Right atrium auricular region (tissue), 2 donors: ENCODE results near the gene TFF1. TPM values are rescaled to one million over a fixed set of nuclear protein-coding genes. Genes with fewer than 3 reads are reported as not detected.

ENCODE experiments used
- DNase-seq: peaks from one replicate; pipeline ENCODE4 v3.0.0-alpha.2; 2019; ENCODE audit warnings: low spot score
- H3K27ac ChIP-seq, 2 donors: fragments of 200-600 bp; sonication (generic); 1 replicate in 1 of 2; 2 replicates in 1 of 2; pipeline ENCODE4 v1.5.1; 2016 to 2019
- H3K27me3 ChIP-seq, 2 donors: fragments of 200-600 bp; sonication (generic); one replicate each; pipeline versions ENCODE4 v1.5.1 to v1.6.0; 2017 to 2019
- H3K36me3 ChIP-seq: fragments of 200-600 bp; sonication (generic); one replicate; pipeline ENCODE4 v1.5.1; 2016
- H3K4me1 ChIP-seq, 2 donors: fragments of 200-600 bp; sonication (generic); one replicate each; pipeline versions ENCODE4 v1.5.1 to v1.6.0; 2017 to 2019
- H3K4me3 ChIP-seq, 2 donors: fragments of 200-600 bp; sonication (generic); 1 replicate in 1 of 2; 2 replicates in 1 of 2; pipeline ENCODE4 v1.5.1; 2017 to 2019; ENCODE audit warnings: mild to moderate bottlenecking in 1 of 2, moderate library complexity in 1 of 2
- H3K9me3 ChIP-seq, 2 donors: fragments of 200-600 bp; sonication (generic); one replicate each; pipeline ENCODE4 v1.5.1; 2019
- total RNA-seq, 2 donors: library from RNA; depleted of rRNA; stranded (reverse); fragments of >200 nt; gene quantifications; one replicate each; pipeline ENCODE4 v1.1.0, GENCODE V29; 2016
- TF ChIP-seq, protein P1 (sequence below), 2 donors: fragments of 200-600 bp; sonication (generic); IDR thresholded peaks; one replicate each; pipeline ENCODE4 v1.5.1; 2019; ENCODE audit warnings: antibody characterized with exemption in 2 of 2

TFF1 gene
- total RNA-seq, 2 donors from 2014 or later, result not detected

DNA sequence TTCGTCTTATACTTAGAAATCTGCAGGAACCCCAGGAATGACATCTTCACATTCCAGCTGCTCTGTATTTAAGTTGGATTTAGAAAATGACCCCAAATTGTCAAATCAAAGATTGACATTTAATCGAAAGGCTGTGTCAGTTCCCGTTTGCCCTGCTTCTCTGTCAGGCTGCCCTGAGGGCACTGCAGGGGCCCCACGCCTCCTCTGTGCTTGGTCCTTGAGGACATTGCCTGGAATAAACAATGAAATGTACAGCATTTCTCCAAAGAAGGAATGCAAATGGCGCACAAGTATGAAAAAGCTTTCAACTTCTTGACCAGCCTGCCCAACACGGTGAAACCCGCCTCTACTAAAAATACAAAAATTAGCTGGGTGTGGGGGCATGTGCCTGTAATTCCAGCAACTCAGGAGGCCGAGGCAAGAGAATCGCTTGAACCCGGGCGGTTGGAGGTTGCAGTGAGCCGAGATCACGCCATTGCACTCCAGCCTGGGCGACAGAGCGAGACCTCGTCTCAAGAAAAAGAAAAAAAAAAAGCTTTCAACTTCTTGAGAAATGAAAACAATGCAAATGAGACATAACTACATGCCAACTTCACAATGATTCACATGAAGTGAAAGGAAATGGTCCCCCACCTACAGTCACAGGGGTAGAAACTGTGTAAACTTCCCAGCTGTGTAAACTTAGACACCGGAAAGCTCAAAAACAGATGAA lies 26.6 kb upstream of the TFF1 start:
- Histone ChIP-seq H3K36me3 (no peaks in the 10 kb centered on the region), H3K4me3 (no peak overlapping the region), H3K4me1 (no peaks in the 10 kb centered on the region), H3K9me3 (no peaks in the 10 kb centered on the region), H3K27me3 (no peaks in the 10 kb centered on the region), H3K27ac (no peak overlapping the region)
- TF ChIP-seq, protein P1, sequence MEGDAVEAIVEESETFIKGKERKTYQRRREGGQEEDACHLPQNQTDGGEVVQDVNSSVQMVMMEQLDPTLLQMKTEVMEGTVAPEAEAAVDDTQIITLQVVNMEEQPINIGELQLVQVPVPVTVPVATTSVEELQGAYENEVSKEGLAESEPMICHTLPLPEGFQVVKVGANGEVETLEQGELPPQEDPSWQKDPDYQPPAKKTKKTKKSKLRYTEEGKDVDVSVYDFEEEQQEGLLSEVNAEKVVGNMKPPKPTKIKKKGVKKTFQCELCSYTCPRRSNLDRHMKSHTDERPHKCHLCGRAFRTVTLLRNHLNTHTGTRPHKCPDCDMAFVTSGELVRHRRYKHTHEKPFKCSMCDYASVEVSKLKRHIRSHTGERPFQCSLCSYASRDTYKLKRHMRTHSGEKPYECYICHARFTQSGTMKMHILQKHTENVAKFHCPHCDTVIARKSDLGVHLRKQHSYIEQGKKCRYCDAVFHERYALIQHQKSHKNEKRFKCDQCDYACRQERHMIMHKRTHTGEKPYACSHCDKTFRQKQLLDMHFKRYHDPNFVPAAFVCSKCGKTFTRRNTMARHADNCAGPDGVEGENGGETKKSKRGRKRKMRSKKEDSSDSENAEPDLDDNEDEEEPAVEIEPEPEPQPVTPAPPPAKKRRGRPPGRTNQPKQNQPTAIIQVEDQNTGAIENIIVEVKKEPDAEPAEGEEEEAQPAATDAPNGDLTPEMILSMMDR (IDR thresholded peaks at IDR 0.05), result no peak
- DNase-seq, result no peak

DNA sequence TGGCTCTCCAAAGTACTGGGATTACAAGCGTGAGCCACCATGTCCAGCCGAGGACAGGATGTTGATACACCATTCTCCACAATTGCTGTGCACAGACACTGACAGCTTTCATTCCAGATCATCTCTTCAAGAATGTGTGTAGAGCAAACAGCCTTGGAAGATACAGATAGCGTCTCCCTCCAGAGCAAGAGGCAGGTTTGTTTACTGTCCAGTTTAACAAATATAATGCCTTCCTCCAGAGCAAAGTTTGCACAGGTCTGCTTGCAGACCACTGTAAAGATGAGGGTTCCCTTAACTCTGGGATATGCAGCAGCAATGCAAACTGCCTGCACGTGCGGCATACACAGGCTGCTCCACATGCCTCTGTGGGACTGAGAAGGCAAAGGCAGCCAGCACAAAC lies 25.0 kb upstream of the TFF1 start:
- no peaks in the 10 kb centered on the region for H3K9me3 ChIP-seq
- DNase-seq, result no peak

DNA sequence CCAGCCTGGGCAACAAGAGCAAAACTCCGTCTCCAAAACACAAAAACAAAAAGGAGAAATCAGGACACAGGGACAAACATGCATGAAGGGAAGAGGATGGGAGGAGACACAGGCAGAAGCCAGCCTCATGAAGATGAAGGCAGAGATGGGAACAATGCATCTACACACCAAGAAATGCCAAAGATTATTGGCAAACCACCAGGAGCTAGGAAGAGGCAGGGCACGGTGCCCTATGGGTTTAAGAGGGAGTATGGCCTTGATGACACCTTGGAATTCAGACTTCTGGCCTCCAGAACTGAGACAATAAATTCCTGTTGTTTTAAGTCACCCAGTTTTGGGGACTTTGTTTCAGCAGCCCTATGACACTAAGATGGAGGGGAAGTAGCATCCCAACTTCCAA lies 24.4 kb upstream of the TFF1 start:
- Histone ChIP-seq H3K4me3 (no peak overlapping the region), H3K27ac (no peak overlapping the region), H3K36me3 (no peaks in the 10 kb centered on the region), H3K9me3 (no peaks in the 10 kb centered on the region), H3K27me3 (no peaks in the 10 kb centered on the region), H3K4me1 (no peaks in the 10 kb centered on the region)
- TF ChIP-seq, protein P1 (IDR thresholded peaks at IDR 0.05), result no peak
- no peak for DNase-seq

More for the DNA sequence above, 25.0 kb upstream of the TFF1 start:
- Histone ChIP-seq H3K27ac (no peak overlapping the region), H3K4me3 (no peak overlapping the region), H3K27me3 (no peaks in the 10 kb centered on the region), H3K36me3 (no peaks in the 10 kb centered on the region), H3K4me1 (no peaks in the 10 kb centered on the region)
- TF ChIP-seq, protein P1 (IDR thresholded peaks at IDR 0.05), result no peak

DNA sequence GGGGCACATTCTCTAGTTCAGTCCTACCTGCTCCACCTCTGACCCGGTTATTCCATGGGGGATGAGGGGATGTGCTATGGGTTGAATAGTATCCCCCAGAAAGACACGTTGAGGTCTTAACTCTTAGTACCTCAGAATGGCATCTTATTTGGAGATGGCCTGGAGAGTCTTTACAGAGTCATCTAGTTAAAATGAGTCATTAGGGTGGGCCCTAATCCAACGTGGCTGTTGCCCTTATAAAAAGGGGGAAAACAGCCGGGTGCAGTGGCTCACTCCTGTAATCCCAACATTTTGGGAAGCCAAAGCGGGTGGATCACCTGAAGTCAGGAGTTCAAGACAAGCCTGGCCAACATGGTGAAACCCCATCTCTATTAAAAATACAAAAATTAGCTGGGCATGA lies 23.9 kb upstream of the TFF1 start:
- Histone ChIP-seq H3K27me3 (no peaks in the 10 kb centered on the region), H3K9me3 (no peaks in the 10 kb centered on the region), H3K27ac (no peak overlapping the region), H3K4me1 (no peaks in the 10 kb centered on the region), H3K4me3 (no peak overlapping the region), H3K36me3 (no peaks in the 10 kb centered on the region)
- no peak for DNase-seq
- TF ChIP-seq, protein P1 (IDR thresholded peaks at IDR 0.05), result no peak

DNA sequence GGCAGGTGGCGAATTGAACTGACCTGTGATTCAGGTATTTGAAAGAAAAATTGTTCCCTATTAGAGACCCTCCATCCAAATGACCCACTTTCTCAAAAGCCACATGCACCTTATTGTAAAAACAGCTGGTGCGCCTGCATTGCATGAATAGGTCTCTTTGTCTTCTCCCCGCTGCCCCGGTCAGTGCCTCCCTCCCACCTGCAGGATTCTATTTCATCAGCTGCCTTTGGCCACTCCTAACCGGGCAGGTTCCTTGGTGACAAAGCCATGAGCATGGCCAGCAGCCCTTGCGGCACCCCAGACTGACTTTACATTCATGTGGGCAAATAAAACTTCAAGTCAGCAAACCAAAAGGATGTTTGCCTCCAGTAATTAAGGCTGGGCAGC lies 23.1 kb upstream of the TFF1 start:
- Histone ChIP-seq H3K4me3 (no peak overlapping the region), H3K9me3 (no peaks in the 10 kb centered on the region), H3K27ac (no peak overlapping the region), H3K4me1 (no peaks in the 10 kb centered on the region), H3K36me3 (no peaks in the 10 kb centered on the region), H3K27me3 (no peaks in the 10 kb centered on the region)
- TF ChIP-seq, protein P1 (IDR thresholded peaks at IDR 0.05), result no peak
- no peak for DNase-seq
